OCI-LY7 (cell line): ENCODE measurements around the gene ZNF837. TPM values are rescaled to one million over a fixed set of nuclear protein-coding genes. Genes with fewer than 3 reads are reported as not detected.

Experiments
- BruUV-seq: library from RNA; stranded (reverse); fragments of 400-500 nt; replicated peaks from 2 replicates; lab custom pipeline; 2021; lab: Mats Ljungman, UMichigan
- CTCF ChIA-PET: fragments of 300-600 bp; sonication (Branson Sonifier 250); formaldehyde crosslinking; loops from one replicate; lab custom pipeline; 2022; ENCODE audit warnings: antibody characterized with exemption; ENCODE audit not compliant: unreplicated experiment; lab: Charles Lee
- POLR2A ChIA-PET: fragments of 300-600 bp; sonication (Branson Sonifier 250); formaldehyde crosslinking; loops from one replicate; lab custom pipeline; 2022; ENCODE audit warnings: antibody characterized with exemption; lab: Charles Lee
- DNase-seq: peaks from one replicate; pipeline ENCODE4 v3.0.0-alpha.2; 2015; ENCODE audit warnings: low spot score
- H2AFZ ChIP-seq: fragments of 200-600 bp; sonication (generic), shearing (Covaris generic); 2 replicates; pipeline ENCODE4 v1.6.1; 2014; ENCODE audit warnings: mild to moderate bottlenecking, antibody characterized with exemption, low read length, moderate library complexity
- H3K27ac ChIP-seq: fragments of 200-600 bp; sonication (generic); 2 replicates; pipeline ENCODE4 v1.5.1; 2014; ENCODE audit warnings: mixed run types, low read depth, mild to moderate bottlenecking, moderate library complexity, low read length, inconsistent platforms; ENCODE audit not compliant: poor library complexity, severe bottlenecking
- H3K36me3 ChIP-seq: fragments of 200-600 bp; sonication (generic); 2 replicates; pipeline ENCODE4 v1.6.1; 2014; ENCODE audit warnings: mild to moderate bottlenecking, antibody characterized with exemption, low read length, moderate library complexity, mixed read lengths; ENCODE audit not compliant: insufficient read depth
- H3K4me1 ChIP-seq: fragments of 200-600 bp; sonication (generic); 2 replicates; pipeline ENCODE4 v1.5.1; 2014; ENCODE audit warnings: mild to moderate bottlenecking, low read length; ENCODE audit not compliant: insufficient read depth, poor library complexity, severe bottlenecking
- H3K4me2 ChIP-seq: fragments of 200-600 bp; sonication (generic); 2 replicates; pipeline ENCODE4 v1.6.1; 2014; ENCODE audit warnings: mild to moderate bottlenecking, low read length
- H3K4me3 ChIP-seq: fragments of 200-600 bp; sonication (generic); 2 replicates; pipeline ENCODE4 v1.5.1; 2014; ENCODE audit warnings: mild to moderate bottlenecking, low read depth, low read length; ENCODE audit not compliant: poor library complexity, severe bottlenecking
- H3K79me2 ChIP-seq: fragments of 200-600 bp; sonication (generic); 2 replicates; pipeline ENCODE4 v1.6.1; 2016; ENCODE audit warnings: low read depth, mild to moderate bottlenecking, low read length, moderate library complexity, mixed read lengths; ENCODE audit not compliant: insufficient read depth
- H3K9me2 ChIP-seq: fragments of 200-600 bp; sonication (generic); 2 replicates; pipeline ENCODE4 v1.6.1; 2016; ENCODE audit warnings: mild to moderate bottlenecking, low read length, mixed read lengths; ENCODE audit not compliant: insufficient read depth
- H3K9me3 ChIP-seq: fragments of 200-600 bp; sonication (generic); 2 replicates; pipeline ENCODE4 v1.6.1; 2014; ENCODE audit warnings: mild to moderate bottlenecking, mixed run types, low read length, mixed read lengths
- H4K20me1 ChIP-seq: fragments of 200-600 bp; sonication (generic); 2 replicates; pipeline ENCODE4 v1.6.1; 2014; ENCODE audit warnings: mild to moderate bottlenecking, antibody characterized with exemption, low read length, moderate library complexity, mixed read lengths; ENCODE audit not compliant: insufficient read depth
- CTCF ChIP-seq: fragments of 200-600 bp; sonication (generic); conservative IDR thresholded peaks from 2 replicates; pipeline ENCODE4 v1.5.1; 2014; ENCODE audit warnings: mild to moderate bottlenecking, antibody characterized with exemption, low read length, moderate library complexity, mixed read lengths
- EZH2phosphoT487 ChIP-seq: fragments of 200-600 bp; sonication (generic); IDR thresholded peaks from 2 replicates; pipeline ENCODE4 v1.6.1; 2018; ENCODE audit warnings: low read depth, borderline replicate concordance, mild to moderate bottlenecking, mixed run types, antibody characterized with exemption, low read length, moderate library complexity, mixed read lengths
- intact Hi-C: fragments of 100-400 bp; cut with micrococcal nuclease; formaldehyde crosslinking; loops from one replicate; pipeline ENCODE4 v1.10.0; 2022; ENCODE audit not compliant: unreplicated experiment
- total RNA-seq, 2 experiments: library from RNA; depleted of rRNA in 1 of 2; stranded (reverse); fragments of >200 nt in 1 of 2; shearing (Covaris generic) in 1 of 2; gene quantifications; 2 replicates each; pipeline ENCODE4 v1.2.3, GENCODE V29; 2014 to 2022

ZNF837 gene
- total RNA-seq, 2 experiments from 2014 or later = 3.0 to 5.8 TPM

GRCh38 chr19:58395979-58396627 is 15.3 kb upstream of the ZNF837 start:
- Histone ChIP-seq H3K9me3 (no peaks in the 10 kb centered on the region), H3K4me3 (no peak overlapping the region), H3K4me1 (peaks cover 5% of the 10 kb centered on the region), H3K9me2 (no peaks in the 10 kb centered on the region), H3K36me3 (peaks cover 60% of the 10 kb centered on the region), H2AFZ (no peak overlapping the region), H3K79me2 (peaks cover 9% of the 10 kb centered on the region; the same call in 1 of the 2 replicates), H4K20me1 (peaks cover 3% of the 10 kb centered on the region; the same call in 1 of the 2 replicates), H3K4me2 (no peak overlapping the region), H3K27ac (no peak overlapping the region)
- POLR2A ChIA-PET = no interaction called here
- intact Hi-C loops = no loop called here
- BruUV-seq = no TSS peak
- no peak for TF ChIP-seq EZH2phosphoT487
- TF ChIP-seq CTCF = no peak
- DNase-seq = no peak
- CTCF ChIA-PET = no interaction called here

GRCh38 chr19:58395220-58395978 is 14.6 kb upstream of the ZNF837 start, which contains the start of gene RNF225:
Gene RNF225 (plus strand): TSS chr19:58395656. CDS start chr19:58396090, 434 bp downstream.
- Histone ChIP-seq H3K9me3 (no peaks in the 10 kb centered on the region), H3K9me2 (no peaks in the 10 kb centered on the region), H3K79me2 (peaks cover 16% of the 10 kb centered on the region), H4K20me1 (peaks cover 7% of the 10 kb centered on the region; the same call in 1 of the 2 replicates), H3K4me2 (no peak within 1 kb of the TSS), H2AFZ (no peak within 1 kb of the TSS), H3K4me1 (no peaks in the 10 kb centered on the region), H3K4me3 (no peak within 1 kb of the TSS), H3K36me3 (peaks cover 67% of the 10 kb centered on the region), H3K27ac (no peak within 1 kb of the TSS)
- ChIA-PET CTCF (no interaction called here), POLR2A (no interaction called here)
- TF ChIP-seq EZH2phosphoT487 (no peak), CTCF (no peak)
- DNase-seq = no peak
- intact Hi-C loops = no loop called here
- no TSS peak for BruUV-seq

GRCh38 chr19:58394821-58395219 is 14.0 kb upstream of the ZNF837 start:
- no peaks in the 10 kb centered on the region for H3K9me2 ChIP-seq
- no peak for DNase-seq
- no peaks in the 10 kb centered on the region for H3K9me3 ChIP-seq
- peaks cover 73% of the 10 kb centered on the region for H3K36me3 ChIP-seq
- POLR2A ChIA-PET = no interaction called here
- peaks cover 7% of the 10 kb centered on the region; the same call in 1 of the 2 replicates for H4K20me1 ChIP-seq
- no peak overlapping the region for H2AFZ ChIP-seq
- H3K4me2 ChIP-seq = no peak overlapping the region
- H3K27ac ChIP-seq = no peak overlapping the region
- peaks cover 22% of the 10 kb centered on the region for H3K79me2 ChIP-seq
- CTCF ChIA-PET = no interaction called here
- no peak overlapping the region for H3K4me3 ChIP-seq
- no TSS peak for BruUV-seq
- no peak for TF ChIP-seq CTCF
- no peak for TF ChIP-seq EZH2phosphoT487
- H3K4me1 ChIP-seq = no peaks in the 10 kb centered on the region
- intact Hi-C loops = no loop called here
